HUDEP-2 (cell line): ENCODE measurements around the gene KLHL2.
"Not testable (repeated sequence)": the region's sequence is repeated elsewhere in the genome, so short reads cannot be mapped to it uniquely, and the experiment has no call there.

Source experiments
- DNase-seq, 76 experiments: peaks; one replicate each; lab custom pipeline; 2025; ENCODE audit not compliant: unreplicated experiment in 76 of 76; lab: John Stamatoyannopoulos, UW

KLHL2 gene

DNA sequence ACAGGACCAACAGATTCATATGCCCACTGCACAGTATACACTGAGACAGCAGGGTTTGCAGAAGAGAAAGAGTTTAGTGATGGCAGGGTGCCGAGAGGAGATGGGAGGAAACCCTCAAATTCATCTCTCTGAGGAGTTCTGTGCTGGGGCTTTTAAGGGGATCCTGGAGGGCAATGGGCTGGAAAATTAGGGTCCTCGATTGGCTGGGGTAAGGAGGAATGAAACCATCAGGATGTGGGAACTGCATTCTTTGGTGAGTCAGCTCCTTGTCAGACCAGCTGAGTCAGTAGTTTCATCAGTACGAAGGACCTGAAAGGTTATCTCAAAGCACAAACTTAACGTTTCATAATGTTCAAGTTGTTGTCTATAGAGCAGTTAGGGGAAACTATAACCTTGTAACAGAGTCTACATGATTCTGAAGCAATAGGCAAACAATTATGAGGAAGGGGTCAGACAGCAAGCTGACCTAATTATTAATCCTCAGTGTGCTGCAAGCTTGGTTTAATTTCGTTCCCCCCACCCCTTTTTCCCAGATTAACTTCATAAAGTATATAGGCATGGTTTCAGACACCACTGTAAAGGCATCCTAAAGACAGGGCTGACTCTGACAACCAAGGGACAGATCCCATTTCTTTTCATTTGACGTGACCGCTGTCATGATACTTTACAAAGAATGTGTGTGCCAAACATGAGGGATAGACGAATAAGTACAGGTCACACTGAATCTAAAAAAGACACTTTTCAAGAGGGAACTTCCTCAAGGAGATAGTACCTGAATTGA is 118.6 kb downstream of the KLHL2 start:
- DNase-seq = peak in 10 of 76 experiments; percentile 1 to 37 (median 6)

DNA sequence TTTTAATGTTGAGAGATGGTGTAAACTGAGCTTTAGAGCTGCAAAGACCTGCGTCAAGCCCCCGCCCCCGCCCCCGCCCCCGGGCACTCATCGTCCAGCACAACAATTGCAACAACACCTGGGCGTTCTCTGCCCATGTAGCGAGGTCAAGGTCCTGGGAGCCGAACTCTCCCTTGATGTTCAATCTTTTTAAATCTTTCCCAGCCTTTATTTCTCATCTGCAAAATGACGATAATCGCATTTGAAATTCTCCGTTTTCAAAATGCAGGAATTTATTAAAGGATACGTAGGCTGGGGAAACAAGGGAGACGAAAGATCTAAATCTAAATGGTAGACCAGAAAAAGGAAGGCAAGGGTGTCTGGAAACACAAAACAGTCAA is 119.5 kb downstream of the KLHL2 start:
- DNase-seq = peak in 47 of 76 experiments; percentile 1 to 56 (median 22)

DNA sequence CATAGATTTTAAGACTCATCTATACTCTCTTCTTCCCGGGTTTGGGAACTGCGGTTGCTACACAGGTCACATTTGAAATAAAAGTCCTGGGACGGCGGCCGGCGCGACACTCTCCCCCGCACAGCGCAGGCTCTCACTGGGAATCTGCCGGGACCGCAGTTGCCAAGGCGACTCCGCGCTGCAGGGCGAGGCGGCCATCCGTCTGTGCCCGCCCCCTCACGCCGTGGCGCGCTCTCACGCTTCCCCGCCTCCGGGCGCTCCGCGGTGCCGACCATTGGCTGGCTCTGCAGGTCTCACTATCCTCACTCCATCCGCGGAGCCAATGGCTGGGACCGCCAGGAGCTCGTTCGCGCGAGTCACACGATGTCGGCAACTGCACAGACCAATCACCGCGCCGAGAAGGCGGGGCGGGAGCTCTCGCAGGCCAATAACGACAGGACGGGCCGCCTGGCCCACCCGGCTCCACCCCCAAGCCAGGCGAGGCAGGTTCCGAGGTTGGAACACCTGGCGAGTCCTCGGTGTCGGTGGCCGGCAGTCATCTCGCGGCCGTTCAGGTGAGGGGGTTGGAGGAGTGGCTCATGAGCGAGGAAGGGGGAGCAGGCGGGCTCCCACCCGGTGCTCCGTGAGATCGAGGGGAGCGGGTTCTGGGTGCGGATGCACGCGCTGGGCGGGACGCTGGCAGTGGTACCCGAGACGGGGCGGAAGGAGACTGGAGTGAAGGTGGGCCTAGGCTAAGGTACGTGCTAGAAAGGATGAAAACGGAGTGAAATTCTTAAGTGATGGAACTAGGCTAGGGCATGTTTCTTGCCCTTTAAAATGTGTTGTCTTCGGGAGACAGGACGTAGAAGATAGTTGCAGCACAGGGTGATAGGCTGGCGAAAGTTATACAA is 120.1 kb downstream of the KLHL2 start, which contains the start of gene MSMO1:
TSS of gene MSMO1 (plus strand) at position 459 of the 890 bp plus-strand sequence. CDS start 5,702 bp downstream, outside the sequence.
- DNase-seq = peak; percentile 47 to 99 (median 97)

DNA sequence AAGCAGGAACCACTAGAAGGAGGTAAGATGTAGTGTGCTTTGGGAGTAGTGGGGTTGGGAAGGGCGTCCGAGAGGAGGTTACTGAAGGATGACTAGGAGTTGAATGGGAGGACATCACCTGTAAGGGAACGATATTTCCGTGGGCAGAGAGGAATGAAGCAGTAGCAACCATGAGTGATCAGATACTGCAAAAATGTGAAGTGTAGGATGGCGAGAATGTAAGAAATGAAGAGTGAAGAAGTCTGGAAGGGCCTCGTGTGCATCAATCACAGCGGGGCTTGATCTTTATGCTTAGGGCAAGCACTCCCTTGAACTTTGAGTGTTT is 120.7 kb downstream of the KLHL2 start:
- no peak for DNase-seq

DNA sequence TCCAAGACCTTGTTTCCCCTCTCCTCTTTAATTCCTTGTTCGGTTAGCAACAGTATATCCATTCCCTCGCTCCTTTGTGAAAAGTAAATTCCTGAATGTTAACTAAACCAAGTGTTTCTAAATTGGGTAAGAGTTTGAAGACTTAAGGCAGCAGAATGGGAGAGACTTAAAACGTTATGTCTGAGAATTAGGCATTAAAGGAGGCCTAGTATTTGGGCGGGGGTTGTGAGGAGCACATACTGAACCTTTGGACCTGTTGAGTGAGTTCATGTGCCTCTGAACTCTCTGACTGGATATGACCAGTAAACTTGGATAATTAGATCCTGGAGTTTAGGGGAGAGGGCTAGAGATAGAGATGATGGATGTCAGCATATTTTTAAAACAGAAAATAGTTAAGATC is 121.3 kb downstream of the KLHL2 start:
- no peak for DNase-seq

DNA sequence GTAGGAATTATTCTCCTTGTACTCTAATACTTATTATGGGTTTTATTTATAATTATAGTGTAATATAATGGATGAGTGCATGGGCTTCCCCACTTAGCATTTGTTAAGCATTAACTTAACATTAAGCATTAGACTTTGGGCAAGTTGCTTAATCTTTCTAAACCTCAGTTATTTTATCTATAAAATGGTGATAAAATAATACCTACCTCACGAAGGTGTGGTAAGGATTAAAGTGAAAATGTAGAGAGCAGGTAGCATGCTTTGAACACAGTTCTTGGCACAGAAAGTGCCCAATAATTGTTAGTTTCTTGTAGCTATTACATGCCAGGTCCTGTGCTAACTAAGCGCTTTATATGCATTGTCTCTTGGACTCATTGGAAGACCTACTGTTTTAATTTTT is 122.7 kb downstream of the KLHL2 start:
- DNase-seq = no peak

DNA sequence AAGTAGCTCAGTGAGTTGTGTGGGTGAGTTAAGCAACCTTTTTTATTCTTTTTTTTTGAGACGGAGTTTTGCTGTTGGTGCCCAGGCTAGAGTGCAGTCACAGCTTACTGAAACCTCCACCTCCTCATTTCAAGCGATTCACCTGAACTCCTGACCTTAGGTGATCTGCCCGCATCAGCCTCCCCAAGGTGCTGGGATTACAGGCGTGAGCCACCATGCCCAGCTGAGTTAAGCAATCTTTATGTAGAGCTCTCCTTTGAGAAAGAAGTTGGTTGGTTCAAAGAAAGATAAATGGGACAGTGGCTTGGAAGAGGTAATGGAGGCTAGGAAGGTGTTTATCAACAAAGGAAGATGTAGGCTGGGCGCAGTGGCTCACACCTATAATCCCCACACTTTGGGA is 123.3 kb downstream of the KLHL2 start:
- no peak for DNase-seq

DNA sequence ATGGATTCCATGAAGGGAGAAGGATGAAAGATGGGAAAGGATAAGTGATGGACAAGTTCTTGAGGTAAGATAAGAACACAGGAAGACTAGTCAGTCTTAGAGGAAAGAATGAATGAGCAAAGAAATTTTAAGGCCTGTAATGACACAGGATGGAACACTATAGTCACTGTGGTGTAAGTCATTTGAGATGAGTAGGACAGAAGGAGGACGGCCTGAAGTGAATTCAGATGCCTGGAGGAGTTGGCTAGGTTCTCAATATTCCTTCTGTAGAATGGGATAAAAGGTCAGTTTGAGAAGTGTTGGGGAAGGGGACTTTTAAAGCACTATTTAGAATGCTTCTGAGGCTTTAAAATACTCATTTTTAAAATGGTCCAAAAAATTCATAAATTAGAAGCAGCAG is 124.0 kb downstream of the KLHL2 start:
- no peak for DNase-seq

DNA sequence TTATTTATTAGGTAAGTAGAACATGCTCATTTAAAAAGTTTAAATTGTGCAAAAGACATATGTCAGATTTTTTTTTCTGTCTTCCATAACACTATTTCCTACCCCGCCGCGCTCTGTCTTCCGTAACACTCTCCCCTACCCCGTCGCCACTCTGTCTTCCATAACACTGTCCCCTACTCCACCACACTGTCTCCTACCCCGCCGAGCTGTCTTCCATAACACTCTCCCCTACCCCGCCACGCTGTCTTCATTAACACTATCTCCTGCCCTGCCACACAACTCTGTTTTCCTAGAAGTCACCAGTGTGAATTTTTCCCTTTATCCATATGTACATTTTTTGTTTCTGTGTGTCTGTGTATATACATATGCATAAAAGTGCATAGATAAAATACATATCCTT is 124.5 kb downstream of the KLHL2 start:
- no peak for DNase-seq

DNA sequence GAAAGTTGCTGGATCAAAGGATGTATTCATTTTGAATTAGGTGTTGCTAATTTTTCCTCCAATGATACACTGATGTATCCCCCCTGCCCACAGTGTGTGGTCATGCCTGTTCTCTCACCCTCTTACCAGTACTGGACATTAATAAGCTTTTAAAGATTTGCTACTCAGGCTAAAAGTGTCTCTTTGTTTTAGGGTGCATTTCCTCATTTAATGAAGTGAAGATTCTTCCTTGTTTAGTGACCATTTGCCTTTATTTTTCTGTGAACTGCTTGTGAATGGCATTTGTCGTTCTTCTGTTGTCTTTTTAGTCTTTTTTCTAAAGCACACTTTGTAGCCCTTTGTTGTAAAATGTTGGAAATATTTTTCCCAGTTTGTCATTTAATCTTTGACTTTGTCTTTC is 125.1 kb downstream of the KLHL2 start:
- no peak for DNase-seq

DNA sequence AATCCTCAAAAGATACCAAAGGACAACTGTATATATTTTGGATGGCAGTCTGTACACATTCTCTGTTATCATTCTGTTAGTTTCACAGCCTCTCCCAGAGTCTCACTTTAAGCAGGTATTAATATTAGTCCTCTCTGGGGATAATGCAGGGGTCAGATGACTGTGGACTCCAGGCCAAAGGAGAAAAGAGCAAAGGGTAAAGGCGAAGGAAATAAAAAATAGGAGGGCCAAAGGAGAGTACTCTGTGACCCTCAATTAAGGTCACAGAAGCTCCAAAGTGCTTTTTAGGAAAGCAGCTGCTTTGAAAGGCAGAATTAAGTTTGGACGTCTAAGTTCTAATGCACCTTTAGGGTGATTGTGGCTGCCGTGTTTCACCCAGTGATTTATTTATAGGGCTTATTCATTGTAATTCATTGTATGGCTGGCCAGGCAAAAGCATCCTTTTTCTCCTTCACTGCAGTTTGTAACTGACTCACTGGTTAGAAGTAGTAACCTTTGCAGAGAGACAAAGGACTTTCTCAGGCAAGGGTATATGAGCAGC is 127.9 kb downstream of the KLHL2 start:
- DNase-seq = no peak

DNA sequence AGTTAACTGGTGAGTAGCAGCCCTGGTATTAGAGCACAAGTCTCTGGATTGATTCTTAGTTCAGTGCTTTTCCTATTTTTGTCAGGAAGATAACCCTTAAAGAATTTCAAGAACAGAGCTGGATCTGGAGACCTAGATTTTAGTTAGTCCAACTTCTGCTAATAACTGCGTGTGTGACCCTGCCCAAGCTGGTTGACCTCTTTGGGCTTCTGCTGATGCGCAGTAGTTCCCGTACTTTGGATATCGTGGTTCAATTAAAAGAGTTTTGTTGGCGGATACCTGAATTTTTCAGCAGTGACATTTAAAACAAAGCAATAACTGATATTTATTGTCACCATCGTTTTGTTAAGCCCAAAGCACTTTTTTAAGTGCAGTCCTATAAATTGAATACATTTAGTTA is 129.4 kb downstream of the KLHL2 start:
- DNase-seq = no peak

DNA sequence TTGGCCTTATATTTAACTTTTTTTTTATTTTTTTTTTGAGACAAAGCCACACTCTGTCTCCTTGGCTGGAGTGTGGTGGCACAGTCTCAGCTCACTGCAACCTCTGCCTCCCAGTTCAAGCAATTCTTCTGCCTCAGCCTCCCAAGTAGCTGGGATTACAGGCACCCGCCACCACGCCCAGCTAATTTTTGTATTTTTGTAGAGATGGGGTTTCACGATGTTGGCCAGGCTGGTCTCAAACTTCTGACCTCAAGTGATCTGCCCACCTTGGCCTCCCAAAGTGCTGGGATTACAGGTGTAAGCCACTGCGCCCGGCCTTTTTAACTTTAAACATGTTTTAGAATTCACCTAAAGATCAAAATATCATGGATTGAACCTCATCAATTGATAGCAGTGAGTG is 135.0 kb downstream of the KLHL2 start:
- DNase-seq = not testable (repeated sequence)

DNA sequence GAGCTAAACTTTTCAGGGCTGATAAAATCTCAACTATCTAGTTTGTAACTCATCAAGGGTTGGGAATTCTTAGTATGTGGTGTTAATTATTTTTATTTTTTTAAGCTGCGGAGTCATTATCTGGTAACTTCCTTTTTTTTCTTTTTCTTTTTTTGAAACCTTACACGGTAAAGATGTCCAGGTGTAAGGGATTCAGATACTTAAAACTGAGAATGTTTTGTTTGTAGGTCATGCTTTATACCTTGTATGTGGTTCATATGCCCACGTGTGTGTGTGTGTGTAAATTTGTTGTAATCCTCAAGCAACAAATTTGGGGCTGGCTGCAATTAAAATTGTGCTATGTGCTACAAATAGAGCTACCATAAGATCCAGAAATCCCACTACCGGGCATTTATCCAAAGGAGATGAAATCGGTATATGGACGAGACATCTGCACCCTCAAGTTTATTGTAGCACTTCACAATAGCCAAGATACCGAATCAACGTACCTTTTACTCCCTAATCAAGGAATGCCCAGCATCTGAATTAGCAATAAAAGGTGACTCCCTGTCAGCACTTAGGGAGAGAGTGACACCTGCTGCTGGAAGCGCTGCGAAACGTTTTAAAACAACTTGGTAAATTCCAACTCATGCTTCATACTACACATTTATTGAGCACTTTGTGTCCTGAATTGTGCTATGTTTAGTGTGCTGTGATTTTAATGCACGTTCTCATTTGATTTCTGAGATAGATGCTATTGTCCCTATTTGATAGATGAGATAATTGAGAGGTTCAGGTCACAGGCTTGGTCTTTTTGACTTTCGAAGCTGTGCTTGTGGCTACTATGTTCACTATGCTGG is 136.2 kb downstream of the KLHL2 start:
- DNase-seq = peak in 11 of 76 experiments; percentile 1 to 20 (median 9)

DNA sequence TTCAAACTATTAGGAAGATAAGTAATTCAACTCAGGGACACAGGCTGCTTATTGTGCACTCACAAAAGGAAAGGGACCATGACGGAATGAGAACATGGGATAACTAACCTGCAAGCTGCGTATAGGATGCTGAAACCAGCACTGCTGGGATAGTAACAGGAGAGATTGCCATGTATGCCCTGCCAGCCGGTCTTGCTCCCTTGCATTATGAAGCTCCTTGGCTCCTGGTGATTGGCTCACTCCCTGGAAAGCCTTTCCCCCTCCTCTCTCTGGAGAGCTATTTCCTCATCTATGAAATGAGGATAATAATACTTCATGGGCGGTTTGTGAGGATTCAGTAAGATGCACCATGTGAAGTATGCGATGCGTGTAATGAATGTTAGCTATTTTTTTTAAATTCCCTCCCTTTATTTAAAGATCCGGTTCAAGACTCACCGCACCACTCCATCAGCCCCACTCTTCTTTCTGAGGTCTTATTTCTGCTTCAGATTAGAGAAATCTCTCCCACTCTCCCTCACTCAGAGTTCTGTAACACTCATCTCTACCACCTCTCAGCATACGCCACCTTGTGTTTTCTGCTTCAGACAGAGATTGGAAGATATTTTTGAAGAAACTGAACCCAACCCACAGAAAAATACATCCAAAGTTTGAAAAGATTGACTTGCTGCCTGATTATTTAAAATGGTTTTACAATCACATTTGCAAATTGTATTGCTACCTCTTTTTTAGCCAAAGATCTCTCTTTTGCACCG is 138.5 kb downstream of the KLHL2 start:
- no peak for DNase-seq

DNA sequence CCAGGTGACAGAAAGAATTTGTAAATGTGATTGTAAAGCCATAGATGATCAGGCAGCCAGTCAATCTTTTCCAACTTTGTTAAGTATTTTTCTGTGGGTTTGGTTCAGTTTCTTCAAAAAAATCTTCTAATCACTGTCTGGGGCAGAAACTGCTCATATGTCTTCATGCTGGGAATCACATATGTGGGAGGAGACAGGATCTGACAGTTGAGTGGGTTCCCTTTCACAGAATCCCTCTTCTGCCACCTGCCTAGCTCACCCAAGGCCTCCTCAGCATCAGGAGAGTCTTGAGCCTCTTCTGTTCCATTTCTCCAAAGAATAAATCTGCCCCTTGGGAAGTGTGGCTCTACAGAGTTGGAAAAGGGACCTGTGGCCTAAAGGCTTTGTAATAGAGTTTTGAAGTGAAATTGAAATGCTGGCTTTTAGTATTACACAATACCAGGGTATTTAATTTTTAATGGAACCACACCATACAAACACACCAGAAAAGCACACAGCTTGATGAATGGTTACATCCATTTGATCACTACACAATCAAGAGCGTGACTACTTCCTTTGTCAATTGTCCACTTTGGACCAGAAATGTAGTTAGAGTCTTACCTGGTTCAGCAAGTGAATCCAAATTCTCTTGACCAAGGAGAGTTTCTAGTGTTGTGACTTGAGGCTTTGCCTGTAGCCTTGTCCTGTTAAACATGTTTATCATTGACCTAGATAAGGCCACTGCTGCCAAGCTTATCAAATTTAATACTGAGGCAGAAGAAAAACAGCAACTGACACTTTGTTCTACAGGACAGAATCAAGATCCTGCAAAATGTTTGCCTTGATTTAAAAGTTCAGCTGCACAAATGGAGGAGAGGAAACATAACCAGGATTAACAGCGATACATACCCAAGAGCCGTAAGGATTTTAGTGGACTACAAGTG is 140.5 kb downstream of the KLHL2 start:
- DNase-seq = peak in 1 of 76 experiments; percentile 8

DNA sequence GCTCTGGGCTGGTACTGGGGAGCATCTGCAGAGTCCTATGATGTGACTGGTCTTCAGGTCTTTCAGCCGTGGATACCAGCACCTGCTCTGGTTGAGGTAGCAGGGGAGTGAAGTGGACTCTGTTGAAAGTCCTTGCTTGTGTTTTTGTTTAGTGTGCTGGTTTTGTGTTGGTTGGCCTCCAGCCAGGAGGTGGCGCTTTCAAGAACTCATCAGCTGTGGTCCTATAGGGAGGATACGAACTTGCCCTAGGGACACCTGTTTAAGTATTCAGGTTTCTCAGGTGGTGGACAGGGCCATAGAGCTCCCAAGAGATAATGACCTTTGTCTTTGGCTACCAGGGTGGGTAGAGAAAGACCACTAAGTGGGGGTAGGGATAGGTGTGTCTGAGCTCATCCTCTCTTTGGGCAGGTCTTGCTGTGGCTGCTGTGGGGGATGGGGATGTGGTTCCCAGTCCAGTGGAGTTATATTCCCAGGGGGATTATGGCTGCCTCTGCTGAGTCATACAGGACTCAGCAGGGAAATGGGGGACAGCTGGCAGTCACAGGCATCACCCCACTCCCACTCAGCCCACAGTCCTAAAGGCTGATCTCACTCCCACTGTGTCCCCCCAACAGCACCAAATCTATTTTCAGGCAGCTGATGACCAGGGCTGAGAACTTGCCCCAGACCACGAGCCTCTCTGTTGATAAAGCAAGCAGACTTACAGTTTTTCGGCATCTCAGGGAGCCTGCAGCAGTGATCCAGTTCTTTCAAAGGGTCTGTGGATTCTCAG is 144.2 kb downstream of the KLHL2 start:
- no peak for DNase-seq

DNA sequence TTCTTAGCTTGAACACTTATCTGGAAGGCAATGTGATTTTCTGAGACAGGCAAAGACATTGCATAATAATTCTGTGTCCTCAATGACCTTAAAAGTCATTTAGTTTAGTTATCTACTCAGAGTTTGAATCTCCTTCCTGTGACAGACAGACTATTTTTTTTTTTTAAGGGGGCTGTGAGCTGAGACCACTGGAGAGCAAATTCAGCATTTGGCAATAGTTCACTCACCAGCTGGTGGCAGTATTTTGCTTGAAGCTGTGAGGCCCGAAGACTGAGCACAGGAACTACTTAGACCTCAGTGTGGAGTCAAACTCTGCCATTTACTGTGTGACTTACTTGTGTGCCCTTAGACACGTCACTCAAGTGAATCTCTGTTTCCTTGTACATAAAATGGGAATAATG is 148.5 kb downstream of the KLHL2 start:
- peak in 6 of 76 experiments; percentile 1 to 23 (median 7) for DNase-seq
